Activated CD4-positive, alpha-beta memory T cell treated with anti-CD3 and anti-CD28 coated beads, Interleukin-2, amount 10 ng/mL, durations not matched to agents 7 days and 5 days (primary cell): ENCODE data around the gene NECTIN1. TPM values are rescaled to one million over a fixed set of nuclear protein-coding genes. Genes with fewer than 3 reads are reported as not detected.

ENCODE experiments used
- CTCF ChIA-PET: fragments of 350-600 bp; sonication (Branson Sonifier 250); formaldehyde crosslinking; loops from one replicate; lab custom pipeline; 2021; ENCODE audit warnings: antibody characterized with exemption, inconsistent platforms; lab: Charles Lee
- POLR2A ChIA-PET: fragments of 350-600 bp; sonication (Branson Sonifier 250); formaldehyde crosslinking; loops from one replicate; lab custom pipeline; 2021; ENCODE audit warnings: antibody characterized with exemption; lab: Charles Lee
- DNase-seq: peaks from one replicate; pipeline ENCODE4 v3.0.0-alpha.2; 2020
- H3K27ac Mint-ChIP-seq: one replicate; pipeline ENCODE4 v1.8.0; 2021; ENCODE audit warnings: mild to moderate bottlenecking, mixed read lengths
- H3K27me3 Mint-ChIP-seq: one replicate; pipeline ENCODE4 v1.8.0; 2021; ENCODE audit warnings: mixed read lengths
- H3K36me3 Mint-ChIP-seq: one replicate; pipeline ENCODE4 v1.8.0; 2021; ENCODE audit warnings: low read depth, mixed read lengths
- H3K4me1 Mint-ChIP-seq: one replicate; pipeline ENCODE4 v1.8.0; 2021; ENCODE audit warnings: mixed read lengths
- H3K4me3 Mint-ChIP-seq: one replicate; pipeline ENCODE4 v1.8.0; 2021; ENCODE audit warnings: mild to moderate bottlenecking, mixed read lengths
- H3K9me3 Mint-ChIP-seq: one replicate; pipeline ENCODE4 v1.8.0; 2021; ENCODE audit warnings: mixed read lengths
- total RNA-seq, 2 experiments: library from RNA; stranded (reverse); gene quantifications; one replicate each; pipeline ENCODE4 v1.2.3, GENCODE V29; 2021

Gene NECTIN1
- total RNA-seq, result 1 to 10 TPM; 1.7 to 1.9 TPM

GRCh38 chr11:119728651-119729580, at the start of gene NECTIN1:
NECTIN1 (minus strand) TSS chr11:119729200; CDS start chr11:119728553, 647 bp downstream.
- Mint-ChIP-seq H3K4me1 (peaks cover 13% of the 10 kb centered on the region), H3K9me3 (no peaks in the 10 kb centered on the region), H3K4me3 (peak within 1 kb of the TSS; percentile 77), H3K27me3 (peaks cover 57% of the 10 kb centered on the region), H3K36me3 (no peaks in the 10 kb centered on the region), H3K27ac (peak within 1 kb of the TSS; percentile 32)
- DNase-seq, result peak; percentile 84
- ChIA-PET CTCF (interaction anchor here (0.6 to 3.0 kb wide), 41 partner anchors 10 to 442 kb away, joined by 3 to 52 read pairs (median 5); no protein-coding TSS in a partner anchor), POLR2A (interaction anchor here (0.7 to 1.2 kb wide), 7 partner anchors 10 to 57 kb away, joined by 3 to 4 read pairs (median 4); no protein-coding TSS in a partner anchor)

GRCh38 chr11:119778391-119779194, 49.6 kb upstream of the NECTIN1 start:
- CTCF ChIA-PET, result no interaction called here
- Mint-ChIP-seq H3K4me3 (no peak overlapping the region), H3K27me3 (peaks cover 2% of the 10 kb centered on the region), H3K9me3 (no peaks in the 10 kb centered on the region), H3K4me1 (no peaks in the 10 kb centered on the region), H3K27ac (no peak overlapping the region), H3K36me3 (no peaks in the 10 kb centered on the region)
- POLR2A ChIA-PET, result no interaction called here
- no peak for DNase-seq

GRCh38 chr11:119777940-119778339, 48.9 kb upstream of the NECTIN1 start:
- Mint-ChIP-seq H3K36me3 (no peaks in the 10 kb centered on the region), H3K27ac (no peak overlapping the region), H3K4me3 (no peak overlapping the region), H3K9me3 (no peaks in the 10 kb centered on the region), H3K4me1 (no peaks in the 10 kb centered on the region), H3K27me3 (peaks cover 2% of the 10 kb centered on the region)
- no peak for DNase-seq
- POLR2A ChIA-PET, result no interaction called here
- CTCF ChIA-PET, result no interaction called here

- no peak overlapping the region for H3K4me3 Mint-ChIP-seq
- no peaks in the 10 kb centered on the region for H3K9me3 Mint-ChIP-seq
- DNase-seq, result no peak
- no peaks in the 10 kb centered on the region for H3K27me3 Mint-ChIP-seq
- POLR2A ChIA-PET, result no interaction called here
- no peaks in the 10 kb centered on the region for H3K4me1 Mint-ChIP-seq
- CTCF ChIA-PET, result no interaction called here
- H3K36me3 Mint-ChIP-seq, result no peaks in the 10 kb centered on the region
- no peak overlapping the region for H3K27ac Mint-ChIP-seq
These were observed 47.7 kb upstream of the NECTIN1 start for GRCh38 chr11:119776651-119777050.

- no peaks in the 10 kb centered on the region for H3K4me1 Mint-ChIP-seq
- DNase-seq, result no peak
- no peak overlapping the region for H3K27ac Mint-ChIP-seq
- no peaks in the 10 kb centered on the region for H3K9me3 Mint-ChIP-seq
- no peaks in the 10 kb centered on the region for H3K27me3 Mint-ChIP-seq
- POLR2A ChIA-PET, result no interaction called here
- no peak overlapping the region for H3K4me3 Mint-ChIP-seq
- CTCF ChIA-PET, result no interaction called here
- H3K36me3 Mint-ChIP-seq, result no peaks in the 10 kb centered on the region
These were observed 47.1 kb upstream of the NECTIN1 start for GRCh38 chr11:119776031-119776636.

- DNase-seq, result no peak
- POLR2A ChIA-PET, result no interaction called here
- Mint-ChIP-seq H3K36me3 (no peaks in the 10 kb centered on the region), H3K9me3 (no peaks in the 10 kb centered on the region), H3K4me3 (no peak overlapping the region), H3K27ac (no peak overlapping the region), H3K4me1 (no peaks in the 10 kb centered on the region), H3K27me3 (no peaks in the 10 kb centered on the region)
- CTCF ChIA-PET, result no interaction called here
These were observed 45.3 kb upstream of the NECTIN1 start for GRCh38 chr11:119774172-119774763.

GRCh38 chr11:119772641-119773415, 43.8 kb upstream of the NECTIN1 start:
- POLR2A ChIA-PET, result no interaction called here
- Mint-ChIP-seq H3K36me3 (no peaks in the 10 kb centered on the region), H3K4me3 (no peak overlapping the region), H3K9me3 (no peaks in the 10 kb centered on the region), H3K4me1 (no peaks in the 10 kb centered on the region), H3K27me3 (no peaks in the 10 kb centered on the region), H3K27ac (no peak overlapping the region)
- CTCF ChIA-PET, result no interaction called here
- no peak for DNase-seq

GRCh38 chr11:119772076-119772475, 43.1 kb upstream of the NECTIN1 start:
- ChIA-PET POLR2A (no interaction called here), CTCF (no interaction called here)
- Mint-ChIP-seq H3K36me3 (no peaks in the 10 kb centered on the region), H3K27me3 (no peaks in the 10 kb centered on the region), H3K27ac (no peak overlapping the region), H3K4me1 (no peaks in the 10 kb centered on the region), H3K9me3 (no peaks in the 10 kb centered on the region), H3K4me3 (no peak overlapping the region)
- no peak for DNase-seq

GRCh38 chr11:119771172-119771770, 42.3 kb upstream of the NECTIN1 start:
- ChIA-PET CTCF (no interaction called here), POLR2A (no interaction called here)
- no peaks in the 10 kb centered on the region for H3K36me3 Mint-ChIP-seq

GRCh38 chr11:119765628-119766027, 36.6 kb upstream of the NECTIN1 start:
- CTCF ChIA-PET, result interaction anchor here (2.0 kb wide), 1 partner anchor 37 kb away, joined by 5 read pairs; the partner anchor contains the start of gene NECTIN1
- Mint-ChIP-seq H3K27me3 (peaks cover 11% of the 10 kb centered on the region), H3K4me1 (no peaks in the 10 kb centered on the region), H3K36me3 (no peaks in the 10 kb centered on the region), H3K9me3 (no peaks in the 10 kb centered on the region), H3K4me3 (no peak overlapping the region), H3K27ac (no peak overlapping the region)
- POLR2A ChIA-PET, result no interaction called here
- no peak for DNase-seq

More at GRCh38 chr11:119771172-119771770, 42.3 kb upstream of the NECTIN1 start:
- Mint-ChIP-seq H3K4me1 (no peaks in the 10 kb centered on the region), H3K9me3 (no peaks in the 10 kb centered on the region), H3K27me3 (no peaks in the 10 kb centered on the region), H3K4me3 (no peak overlapping the region), H3K27ac (no peak overlapping the region)
- DNase-seq, result no peak

GRCh38 chr11:119764108-119764868, 35.3 kb upstream of the NECTIN1 start:
- Mint-ChIP-seq H3K4me3 (no peak overlapping the region), H3K27ac (no peak overlapping the region), H3K9me3 (no peaks in the 10 kb centered on the region), H3K36me3 (no peaks in the 10 kb centered on the region), H3K27me3 (peaks cover 11% of the 10 kb centered on the region), H3K4me1 (no peaks in the 10 kb centered on the region)
- CTCF ChIA-PET, result interaction anchor here (2.0 kb wide), 1 partner anchor 35 kb away, joined by 5 read pairs; the partner anchor contains the start of gene NECTIN1
- no peak for DNase-seq
- POLR2A ChIA-PET, result no interaction called here
